GM13976 (cell line): ENCODE results near the gene DOC2A.

Source experiments
- DNase-seq: peaks from one replicate; pipeline ENCODE4 v3.0.0; 2012; ENCODE audit warnings: low spot score
- CTCF ChIP-seq: IDR thresholded peaks from 2 replicates; pipeline ENCODE4 v1.5.1; 2012; ENCODE audit warnings: borderline replicate concordance, mild to moderate bottlenecking; ENCODE audit not compliant: insufficient read depth; ENCODE audit errors: extremely low read depth, missing control alignments, control extremely low read depth
- in situ Hi-C: fragments of 300-500 bp; cut with MboI; formaldehyde crosslinking; loops from one replicate; pipeline ENCODE4 v1.12.0; 2022; ENCODE audit warnings: low sequenced_read_pairs, mixed read lengths, inconsistent platforms; ENCODE audit not compliant: unreplicated experiment

Gene DOC2A

GRCh38 chr16:30004811-30005242 is 6.0 kb downstream of the DOC2A start:
- in situ Hi-C loops = loop anchor here (25.0 kb wide), 1 partner anchor 318 kb away; the partner anchor contains the start of gene QPRT
- TF ChIP-seq CTCF = no peak
- no peak for DNase-seq

- TF ChIP-seq CTCF = no peak
- in situ Hi-C loops = loop anchor here (25.0 kb wide), 1 partner anchor 317 kb away; the partner anchor contains the start of gene QPRT
- DNase-seq = no peak
Measured at GRCh38 chr16:30004424-30004776, 6.4 kb downstream of the DOC2A start.

GRCh38 chr16:30003670-30004423 is 7.0 kb downstream of the DOC2A start:
- DNase-seq = no peak
- TF ChIP-seq CTCF = no peak
- in situ Hi-C loops = loop anchor here (25.0 kb wide), 1 partner anchor 317 kb away; the partner anchor contains the start of gene QPRT

GRCh38 chr16:30002614-30003346 is 8.0 kb downstream of the DOC2A start:
- TF ChIP-seq CTCF = no peak
- DNase-seq = no peak
- in situ Hi-C loops = loop anchor here (25.0 kb wide), 1 partner anchor 315 kb away; the partner anchor contains the start of gene QPRT

- in situ Hi-C loops = loop anchor here (25.0 kb wide), 1 partner anchor 314 kb away; the partner anchor contains the start of gene QPRT
- no peak for DNase-seq
- no peak for TF ChIP-seq CTCF
Measured at GRCh38 chr16:30000735-30001631, 9.8 kb downstream of the DOC2A start.

GRCh38 chr16:29999605-30000004 is 11.2 kb downstream of the DOC2A start:
- no peak for DNase-seq
- TF ChIP-seq CTCF = no peak
- in situ Hi-C loops = loop anchor here (25.0 kb wide), 1 partner anchor 312 kb away; the partner anchor contains the start of gene QPRT
